Vagina (tissue), 2 donors: Measurements from ENCODE around the gene TRIM31. TPM values are rescaled to one million over a fixed set of nuclear protein-coding genes. Genes with fewer than 3 reads are reported as not detected.

Experiments used
- DNase-seq, 2 donors: peaks; one replicate each; pipeline ENCODE4 v3.0.0-alpha.2; 2017; ENCODE audit errors: extremely low spot score in 2 of 2
- H3K27ac ChIP-seq: fragments of 200-600 bp; sonication (generic); one replicate; pipeline ENCODE4 v1.5.1; 2019
- H3K27me3 ChIP-seq: fragments of 200-600 bp; sonication (generic); one replicate; pipeline ENCODE4 v1.5.1; 2019
- H3K36me3 ChIP-seq, 2 donors: fragments of 200-600 bp; sonication (generic); one replicate each; pipeline ENCODE4 v1.5.1; 2017 to 2019
- H3K4me1 ChIP-seq: fragments of 200-600 bp; sonication (generic); one replicate; pipeline ENCODE4 v1.5.1; 2019
- H3K4me3 ChIP-seq, 2 donors: fragments of 200-600 bp; sonication (generic); 1 replicate in 1 of 2; 2 replicates in 1 of 2; pipeline ENCODE4 v1.5.1; 2016 to 2019
- H3K9me3 ChIP-seq: fragments of 200-600 bp; sonication (generic); one replicate; pipeline ENCODE4 v1.5.1; 2019
- CTCF ChIP-seq, 3 experiments: fragments of 450-650 bp in 2 of 3; fragments of 200-600 bp in 1 of 3; sonication (generic) in 1 of 3; IDR thresholded peaks; one replicate each; pipeline ENCODE4 v1.5.1; 2017 to 2019; ENCODE audit warnings: antibody characterized with exemption in 3 of 3, mild to moderate bottlenecking in 2 of 3, moderate library complexity in 2 of 3
- POLR2A ChIP-seq, 2 donors: fragments of 450-650 bp; IDR thresholded peaks; one replicate each; pipeline ENCODE4 v1.6.1; 2017; ENCODE audit warnings: antibody characterized with exemption in 2 of 2, mild to moderate bottlenecking in 2 of 2, moderate library complexity in 2 of 2
- POLR2AphosphoS5 ChIP-seq, 2 donors: sonication (generic); formaldehyde crosslinking; IDR thresholded peaks; one replicate each; pipeline ENCODE4 v1.9.0; 2017; ENCODE audit warnings: antibody characterized with exemption in 2 of 2, mild to moderate bottlenecking in 2 of 2, low read depth in 1 of 2; ENCODE audit not compliant: insufficient read depth in 1 of 2
- intact Hi-C: fragments of 100-400 bp; cut with DNase I; formaldehyde crosslinking; loops from one replicate; pipeline ENCODE4 v1.15.1; 2023
- total RNA-seq: library from RNA; depleted of rRNA; stranded (reverse); fragments of >200 nt; gene quantifications from one replicate; pipeline ENCODE4 v1.2.3, GENCODE V29; 2016

Gene TRIM31
- total RNA-seq, 1 donor from 2014 or later = not detected

GRCh38 chr6:30113841-30114240, 951 bp upstream of the TRIM31 start:
- H3K27ac ChIP-seq = no peak overlapping the region
- TF ChIP-seq CTCF (IDR thresholded peaks at IDR 0.05) (no peak), POLR2AphosphoS5 (IDR thresholded peaks at IDR 0.05; ENCODE audit: insufficient read depth in 1 of 2, low read depth in 1 of 2) (no peak), POLR2A (IDR thresholded peaks at IDR 0.05) (no peak)
- no peak overlapping the region for H3K4me3 ChIP-seq
- H3K27me3 ChIP-seq = no peaks in the 10 kb centered on the region
- no peaks in the 10 kb centered on the region for H3K4me1 ChIP-seq
- H3K36me3 ChIP-seq = no peaks in the 10 kb centered on the region
- no peak for DNase-seq
- intact Hi-C loops = no loop called here
- H3K9me3 ChIP-seq = no peaks in the 10 kb centered on the region

- Histone ChIP-seq H3K27me3 (no peaks in the 10 kb centered on the region), H3K4me1 (no peaks in the 10 kb centered on the region), H3K4me3 (no peak overlapping the region), H3K36me3 (no peaks in the 10 kb centered on the region), H3K9me3 (no peaks in the 10 kb centered on the region), H3K27ac (no peak overlapping the region)
- DNase-seq = no peak
- intact Hi-C loops = no loop called here
- TF ChIP-seq CTCF (IDR thresholded peaks at IDR 0.05) = no peak
Observed at GRCh38 chr6:30112402-30112994, 392 bp downstream of the TRIM31 start.

- Histone ChIP-seq H3K27ac (no peak overlapping the region), H3K9me3 (no peaks in the 10 kb centered on the region), H3K4me3 (no peak overlapping the region), H3K27me3 (no peaks in the 10 kb centered on the region), H3K4me1 (no peaks in the 10 kb centered on the region), H3K36me3 (no peaks in the 10 kb centered on the region)
- TF ChIP-seq CTCF (IDR thresholded peaks at IDR 0.05) (no peak), POLR2AphosphoS5 (IDR thresholded peaks at IDR 0.05; ENCODE audit: insufficient read depth in 1 of 2, low read depth in 1 of 2) (no peak), POLR2A (IDR thresholded peaks at IDR 0.05) (no peak)
- no peak for DNase-seq
- intact Hi-C loops = no loop called here
Observed at GRCh38 chr6:30111266-30111856, 1.5 kb downstream of the TRIM31 start.

GRCh38 chr6:30104661-30105060, 8.2 kb downstream of the TRIM31 start:
- H3K4me1 ChIP-seq = peaks cover 27% of the 10 kb centered on the region
- intact Hi-C loops = no loop called here
- no peak overlapping the region for H3K4me3 ChIP-seq
- no peaks in the 10 kb centered on the region for H3K27me3 ChIP-seq
- no peak overlapping the region for H3K27ac ChIP-seq
- DNase-seq = no peak
- no peaks in the 10 kb centered on the region for H3K9me3 ChIP-seq
- no peaks in the 10 kb centered on the region for H3K36me3 ChIP-seq
- TF ChIP-seq POLR2AphosphoS5 (IDR thresholded peaks at IDR 0.05; ENCODE audit: insufficient read depth in 1 of 2, low read depth in 1 of 2) = no peak
- TF ChIP-seq POLR2A (IDR thresholded peaks at IDR 0.05) = no peak
- no peak for TF ChIP-seq CTCF (IDR thresholded peaks at IDR 0.05)

- Histone ChIP-seq H3K9me3 (no peaks in the 10 kb centered on the region), H3K4me3 (peak overlapping the region; percentile 36 to 44), H3K27ac (peak overlapping the region; percentile 90), H3K4me1 (peaks cover 27% of the 10 kb centered on the region), H3K36me3 (no peaks in the 10 kb centered on the region), H3K27me3 (no peaks in the 10 kb centered on the region)
- no peak for DNase-seq
- TF ChIP-seq POLR2A (IDR thresholded peaks at IDR 0.05) (no peak), POLR2AphosphoS5 (IDR thresholded peaks at IDR 0.05; ENCODE audit: insufficient read depth in 1 of 2, low read depth in 1 of 2) (no peak), CTCF (IDR thresholded peaks at IDR 0.05) (no peak)
- intact Hi-C loops = no loop called here
Observed at GRCh38 chr6:30103872-30104179, 9.1 kb downstream of the TRIM31 start.
